BLaER1 treated with 17β-estradiol and CSF1 and Interleukin-3, amounts not matched to agents 10 nM and 100 nM (cell line): ENCODE data around the gene SRRD.

ENCODE experiments used
- H3K27ac ChIP-seq, 11 experiments: shearing (Covaris generic); formaldehyde crosslinking; 2 replicates each; pipeline ENCODE4 v1.8.1; 2022
- H3K27me3 ChIP-seq, 11 experiments: shearing (Covaris generic); formaldehyde crosslinking; 2 replicates each; pipeline ENCODE4 v1.8.1; 2022
- H3K36me3 ChIP-seq, 11 experiments: shearing (Covaris generic); formaldehyde crosslinking; 2 replicates each; pipeline ENCODE4 v1.8.1; 2022
- H3K4me1 ChIP-seq, 10 experiments: shearing (Covaris generic); formaldehyde crosslinking; 2 replicates each; pipeline ENCODE4 v1.8.1; 2022
- H3K4me2 ChIP-seq, 11 experiments: shearing (Covaris generic); formaldehyde crosslinking; 2 replicates each; pipeline ENCODE4 v1.8.1; 2022
- H3K4me3 ChIP-seq, 10 experiments: shearing (Covaris generic); formaldehyde crosslinking; 2 replicates each; pipeline ENCODE4 v1.8.1; 2022
- H3K9ac ChIP-seq, 11 experiments: shearing (Covaris generic); formaldehyde crosslinking; 2 replicates each; pipeline ENCODE4 v1.8.1; 2022
- H3K9me3 ChIP-seq, 11 experiments: shearing (Covaris generic); formaldehyde crosslinking; replicated peaks in 1 of 11; 2 replicates each; pipeline ENCODE4 v1.8.1; 2022
- H4K20me1 ChIP-seq, 11 experiments: shearing (Covaris generic); formaldehyde crosslinking; 2 replicates each; pipeline ENCODE4 v1.8.1; 2022
- Cebpa-rat ChIP-seq, 11 experiments: shearing (Covaris generic); IDR thresholded peaks; 2 replicates each; pipeline ENCODE4 v1.8.1; 2022

The SRRD gene

GRCh38 chr22:26450453-26451185 is 33.1 kb upstream of the SRRD start:
- Histone ChIP-seq H3K9me3 (no peaks in the 10 kb centered on the region), H3K27me3 (no peaks in the 10 kb centered on the region), H3K4me3 (no peak overlapping the region), H4K20me1 (peaks cover 6 to 90% (median 77%) of the 10 kb centered on the region in 11 experiments; a peak in 20 of 22 replicates), H3K27ac (no peak overlapping the region; a peak in 1 of 22 replicates), H3K4me2 (no peak overlapping the region), H3K9ac (no peak overlapping the region), H3K36me3 (peaks cover 47 to 58% (median 53%) of the 10 kb centered on the region in 11 experiments), H3K4me1 (peaks cover 0 to 28% (median 9%) of the 10 kb centered on the region in 10 experiments; a peak in 8 of 20 replicates)
- TF ChIP-seq Cebpa-rat (IDR thresholded peaks at IDR 0.05), result no peak

- H3K27me3 ChIP-seq, result no peaks in the 10 kb centered on the region
- H3K9me3 ChIP-seq, result no peaks in the 10 kb centered on the region
- no peak for TF ChIP-seq Cebpa-rat (IDR thresholded peaks at IDR 0.05)
- peaks cover 63 to 75% (median 68%) of the 10 kb centered on the region in 11 experiments for H3K36me3 ChIP-seq
- no peak overlapping the region for H3K4me3 ChIP-seq
- H3K4me2 ChIP-seq, result no peak overlapping the region
- no peak overlapping the region for H3K27ac ChIP-seq
- peaks cover 6 to 91% (median 70%) of the 10 kb centered on the region in 11 experiments; a peak in 19 of 22 replicates for H4K20me1 ChIP-seq
- H3K4me1 ChIP-seq, result peaks cover 0 to 21% (median 9%) of the 10 kb centered on the region in 10 experiments; a peak in 8 of 20 replicates
- peak overlapping the region in 1 of 11 experiments; percentile 10; a peak in 2 of 22 replicates for H3K9ac ChIP-seq
Observed at GRCh38 chr22:26452236-26453016, 31.3 kb upstream of the SRRD start.

DNA sequence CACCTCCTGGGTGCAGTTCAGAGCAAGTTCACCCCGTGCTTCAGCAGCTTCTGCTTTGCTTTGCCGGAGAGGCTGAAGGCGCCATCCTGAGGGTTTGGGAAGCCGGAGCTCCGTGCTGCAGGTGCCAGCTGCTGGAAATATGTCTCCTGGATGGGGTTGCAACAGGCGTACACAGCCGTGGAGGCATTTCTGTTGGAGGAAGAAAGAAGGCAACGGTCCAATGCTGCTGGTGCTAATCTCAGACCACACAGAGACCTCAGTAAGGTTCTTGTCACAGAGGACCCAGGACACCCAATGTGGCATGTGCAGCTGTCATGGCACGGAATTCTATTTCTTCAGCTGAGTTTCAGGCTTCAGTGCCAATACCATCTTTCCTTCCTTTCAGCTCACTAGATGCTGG is 30.5 kb upstream of the SRRD start:
- no peak overlapping the region for H3K4me2 ChIP-seq
- H4K20me1 ChIP-seq, result peaks cover 6 to 91% (median 70%) of the 10 kb centered on the region in 11 experiments; a peak in 19 of 22 replicates
- peaks cover 70 to 83% (median 76%) of the 10 kb centered on the region in 11 experiments for H3K36me3 ChIP-seq
- no peaks in the 10 kb centered on the region for H3K27me3 ChIP-seq
- H3K27ac ChIP-seq, result no peak overlapping the region; a peak in 1 of 22 replicates
- H3K9me3 ChIP-seq, result no peaks in the 10 kb centered on the region
- H3K4me1 ChIP-seq, result peaks cover 0 to 15% (median 2%) of the 10 kb centered on the region in 10 experiments; a peak in 6 of 20 replicates
- H3K4me3 ChIP-seq, result no peak overlapping the region
- TF ChIP-seq Cebpa-rat (IDR thresholded peaks at IDR 0.05), result no peak
- H3K9ac ChIP-seq, result peak overlapping the region in 1 of 11 experiments; percentile 33; a peak in 2 of 22 replicates

- Histone ChIP-seq H3K9ac (peak overlapping the region in 1 of 11 experiments; percentile 33; a peak in 1 of 22 replicates), H3K4me2 (no peak overlapping the region), H3K4me3 (no peak overlapping the region), H3K36me3 (peaks cover 78 to 90% (median 83%) of the 10 kb centered on the region in 11 experiments), H3K27me3 (no peaks in the 10 kb centered on the region), H3K27ac (peak overlapping the region in 1 of 11 experiments; percentile 34; a peak in 1 of 22 replicates), H3K9me3 (no peaks in the 10 kb centered on the region), H4K20me1 (peaks cover 6 to 91% (median 70%) of the 10 kb centered on the region in 11 experiments; a peak in 18 of 22 replicates), H3K4me1 (peaks cover 0 to 12% (median under 1%) of the 10 kb centered on the region in 10 experiments; a peak in 6 of 20 replicates)
- TF ChIP-seq Cebpa-rat (IDR thresholded peaks at IDR 0.05), result no peak
Observed at GRCh38 chr22:26453812-26454500, 29.7 kb upstream of the SRRD start.

- Histone ChIP-seq H3K4me2 (no peak overlapping the region), H3K36me3 (peaks cover 80 to 92% (median 90%) of the 10 kb centered on the region in 11 experiments), H3K4me3 (no peak overlapping the region), H4K20me1 (peaks cover 16 to 91% (median 78%) of the 10 kb centered on the region in 11 experiments; a peak in 21 of 22 replicates), H3K27me3 (no peaks in the 10 kb centered on the region), H3K9me3 (no peaks in the 10 kb centered on the region), H3K27ac (peak overlapping the region in 5 of 11 experiments; percentile 0 to 32 (median 23); a peak in 3 of 22 replicates), H3K4me1 (peaks cover 2 to 24% (median 12%) of the 10 kb centered on the region in 10 experiments; a peak in 17 of 20 replicates), H3K9ac (peak overlapping the region in 2 of 11 experiments; percentile 3 to 31; a peak in 2 of 22 replicates)
- TF ChIP-seq Cebpa-rat (IDR thresholded peaks at IDR 0.05), result no peak
Observed at GRCh38 chr22:26457661-26458272, 25.9 kb upstream of the SRRD start.

DNA sequence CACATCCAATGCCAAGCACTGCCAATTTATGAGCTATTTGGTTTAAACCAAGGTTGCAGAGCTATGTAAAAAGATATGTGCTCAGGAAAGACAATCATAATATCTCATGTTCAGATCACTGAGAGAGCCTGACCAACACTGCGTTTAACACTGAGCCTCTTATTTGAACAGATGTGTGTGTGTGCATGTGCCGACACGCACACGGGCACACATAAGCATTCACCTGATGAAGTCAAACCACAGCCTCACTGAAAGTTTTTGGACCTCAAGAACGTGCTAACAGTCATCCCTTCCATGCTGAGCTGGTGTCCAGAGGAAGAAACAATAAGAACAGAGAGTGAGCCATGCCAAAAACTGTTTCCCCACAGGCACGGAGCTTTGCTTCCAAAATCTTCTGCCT is 23.5 kb upstream of the SRRD start:
- no peak for TF ChIP-seq Cebpa-rat (IDR thresholded peaks at IDR 0.05)
- no peaks in the 10 kb centered on the region for H3K27me3 ChIP-seq
- no peak overlapping the region for H3K4me3 ChIP-seq
- H3K4me1 ChIP-seq, result peaks cover 21 to 43% (median 36%) of the 10 kb centered on the region in 10 experiments
- 0 out of 22 replicates have a peak overlapping the region, but pooled peaks of 1 of the 11 experiments have one; percentile 12 for H3K9ac ChIP-seq
- H3K36me3 ChIP-seq, result peaks cover 88 to 99% (median 98%) of the 10 kb centered on the region in 11 experiments
- H3K27ac ChIP-seq, result no peak overlapping the region
- H4K20me1 ChIP-seq, result peaks cover 36 to 98% (median 82%) of the 10 kb centered on the region in 11 experiments; a peak in 21 of 22 replicates
- H3K9me3 ChIP-seq, result no peaks in the 10 kb centered on the region
- H3K4me2 ChIP-seq, result no peak overlapping the region; a peak in 1 of 22 replicates

- Histone ChIP-seq H4K20me1 (peaks cover 36 to 100% (median 76%) of the 10 kb centered on the region in 11 experiments; a peak in 21 of 22 replicates), H3K4me2 (peak overlapping the region in 1 of 11 experiments; percentile 24; a peak in 2 of 22 replicates), H3K9ac (no peak overlapping the region), H3K27me3 (no peaks in the 10 kb centered on the region), H3K27ac (no peak overlapping the region), H3K4me1 (peaks cover 21 to 54% (median 45%) of the 10 kb centered on the region in 10 experiments), H3K4me3 (no peak overlapping the region), H3K36me3 (peaks cover 91 to 100% (median 100%) of the 10 kb centered on the region in 11 experiments), H3K9me3 (no peaks in the 10 kb centered on the region)
- no peak for TF ChIP-seq Cebpa-rat (IDR thresholded peaks at IDR 0.05)
Observed at GRCh38 chr22:26461188-26461810, 22.4 kb upstream of the SRRD start.
